22Rv1 (cell line): ENCODE results near the gene SLC25A31.

ENCODE experiments used
- H3K27ac ChIP-seq: fragments of 450-650 bp; 2 replicates; pipeline ENCODE4 v1.5.1; 2017
- ZFX ChIP-seq: fragments of 450-650 bp; IDR thresholded peaks from 2 replicates; pipeline ENCODE4 v1.6.1; 2017; ENCODE audit warnings: antibody characterized with exemption, borderline replicate concordance
- TF ChIP-seq, protein P1 (sequence below): fragments of 450-650 bp; IDR thresholded peaks from 2 replicates; pipeline ENCODE4 v1.5.1; 2017; ENCODE audit warnings: mild to moderate bottlenecking

The SLC25A31 gene

DNA sequence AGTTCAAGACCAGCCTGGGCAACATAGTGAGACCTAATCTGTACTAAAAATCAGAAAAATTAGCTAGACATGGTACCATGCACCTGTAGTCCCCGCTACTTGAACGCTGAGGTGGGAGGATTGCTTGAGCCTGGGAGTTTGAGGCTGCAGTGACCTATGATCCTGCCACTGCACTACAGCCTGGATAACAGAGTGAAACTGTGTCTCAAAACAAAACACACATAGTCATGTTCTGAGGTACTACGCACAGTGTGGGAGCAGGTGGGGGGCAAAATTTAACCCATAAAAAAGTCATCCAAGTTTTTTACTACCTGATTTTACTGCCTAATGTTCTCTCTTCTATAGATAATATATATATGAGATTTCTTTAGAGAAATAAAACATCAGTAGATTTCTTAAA, 80.4 kb downstream of the SLC25A31 start:
- TF ChIP-seq, protein P1, sequence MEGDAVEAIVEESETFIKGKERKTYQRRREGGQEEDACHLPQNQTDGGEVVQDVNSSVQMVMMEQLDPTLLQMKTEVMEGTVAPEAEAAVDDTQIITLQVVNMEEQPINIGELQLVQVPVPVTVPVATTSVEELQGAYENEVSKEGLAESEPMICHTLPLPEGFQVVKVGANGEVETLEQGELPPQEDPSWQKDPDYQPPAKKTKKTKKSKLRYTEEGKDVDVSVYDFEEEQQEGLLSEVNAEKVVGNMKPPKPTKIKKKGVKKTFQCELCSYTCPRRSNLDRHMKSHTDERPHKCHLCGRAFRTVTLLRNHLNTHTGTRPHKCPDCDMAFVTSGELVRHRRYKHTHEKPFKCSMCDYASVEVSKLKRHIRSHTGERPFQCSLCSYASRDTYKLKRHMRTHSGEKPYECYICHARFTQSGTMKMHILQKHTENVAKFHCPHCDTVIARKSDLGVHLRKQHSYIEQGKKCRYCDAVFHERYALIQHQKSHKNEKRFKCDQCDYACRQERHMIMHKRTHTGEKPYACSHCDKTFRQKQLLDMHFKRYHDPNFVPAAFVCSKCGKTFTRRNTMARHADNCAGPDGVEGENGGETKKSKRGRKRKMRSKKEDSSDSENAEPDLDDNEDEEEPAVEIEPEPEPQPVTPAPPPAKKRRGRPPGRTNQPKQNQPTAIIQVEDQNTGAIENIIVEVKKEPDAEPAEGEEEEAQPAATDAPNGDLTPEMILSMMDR: no peak
- TF ChIP-seq ZFX: no peak
- no peak overlapping the region for H3K27ac ChIP-seq

DNA sequence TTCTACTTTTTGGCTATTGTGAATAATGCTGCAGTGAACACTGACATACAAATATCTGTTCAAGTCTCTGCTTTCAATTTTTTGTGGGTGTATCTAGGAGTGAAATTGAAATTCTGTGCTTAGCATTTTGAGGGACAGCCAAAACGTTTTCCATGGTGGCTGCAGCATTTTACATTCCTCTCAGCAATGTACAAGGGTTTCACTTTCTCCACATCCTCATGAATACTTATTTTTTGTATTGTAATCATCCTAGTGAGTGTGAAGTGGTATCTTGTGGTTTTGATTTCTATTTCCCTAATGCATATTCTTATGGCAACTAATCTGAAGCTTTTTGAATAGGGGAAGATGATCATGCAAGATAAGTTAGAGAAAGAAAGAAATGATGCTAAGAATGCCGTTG, 92.2 kb downstream of the SLC25A31 start:
- TF ChIP-seq ZFX: no peak
- TF ChIP-seq, protein P1: no peak
- H3K27ac ChIP-seq: no peak overlapping the region
